HCT116 (cell line): ENCODE results near the gene RHBDD3. TPM values are rescaled to one million over a fixed set of nuclear protein-coding genes. Genes with fewer than 3 reads are reported as not detected.
A peak's percentile ranks its signal among the peaks of the same experiment; 100 is the strongest.

Experiments used
- ATAC-seq: fragments of 200-7000 bp; cut with Tn5 transposase; 2 replicates; pipeline ENCODE4 v1.9.1; 2020; ENCODE audit warnings: mild to moderate bottlenecking, moderate library complexity
- BruUV-seq: library from RNA; stranded (reverse); fragments of 400-500 nt; replicated peaks from 2 replicates; lab custom pipeline; 2021; lab: Mats Ljungman, UMichigan
- CTCF ChIA-PET: fragments of 300-600 bp; sonication (Branson Sonifier 250); formaldehyde crosslinking; loops from one replicate; lab custom pipeline; 2021; ENCODE audit warnings: antibody characterized with exemption; lab: Charles Lee
- POLR2A ChIA-PET: fragments of 300-600, 350-600 bp; sonication (Branson Sonifier 250); formaldehyde crosslinking; loops from one replicate; lab custom pipeline; 2021; ENCODE audit warnings: antibody characterized with exemption; lab: Charles Lee
- RAD21 ChIA-PET, 2 experiments: fragments of 300-600 bp; sonication (Branson Sonifier 250); formaldehyde crosslinking; loops; one replicate each; lab custom pipeline; 2023; ENCODE audit warnings: low total read pairs in 2 of 2; ENCODE audit not compliant: uncharacterized antibody in 2 of 2, unreplicated experiment in 2 of 2, low non-redundant PET in 1 of 2; lab: Charles Lee
- DNase-seq: peaks from one replicate; pipeline ENCODE4 v3.0.0-alpha.2; 2010; ENCODE audit warnings: low read depth, low spot score
- H2AFZ ChIP-seq: fragments of 200-600 bp; shearing (Covaris generic), sonication (generic); 2 replicates; pipeline ENCODE4 v1.6.1; 2017; ENCODE audit warnings: low read depth, mixed run types, mixed read lengths, antibody characterized with exemption, low read length; ENCODE audit not compliant: poor library complexity, severe bottlenecking
- H3K27ac ChIP-seq: 2 replicates; pipeline ENCODE4 v1.5.1; 2012; ENCODE audit warnings: low read depth, low read length
- H3K27me3 ChIP-seq: fragments of 200-600 bp; sonication (generic); 2 replicates; pipeline ENCODE4 v1.6.1; 2016; ENCODE audit warnings: mixed run types, low read length, mixed read lengths; ENCODE audit not compliant: insufficient read depth
- H3K36me3 ChIP-seq, 2 experiments: fragments of 200-500 bp in 1 of 2; fragments of 200-600 bp in 1 of 2; sonication (Bioruptor generic) in 1 of 2; sonication (generic) in 1 of 2; 2 replicates each; pipeline versions ENCODE4 v1.5.1 to v1.6.1; 2014 to 2016; ENCODE audit warnings: low read length in 2 of 2, inconsistent platforms in 1 of 2, mixed read lengths in 1 of 2, mixed run types in 1 of 2; ENCODE audit not compliant: insufficient read depth in 2 of 2, control insufficient read depth in 1 of 2
- H3K4me1 ChIP-seq, 2 experiments: fragments of 200-600 bp in 1 of 2; sonication (generic) in 1 of 2; 2 replicates each; pipeline versions ENCODE4 v1.5.1 to v1.6.1; 2012 to 2017; ENCODE audit warnings: low read length in 2 of 2, inconsistent platforms in 1 of 2, mild to moderate bottlenecking in 1 of 2, mixed read lengths in 1 of 2, mixed run types in 1 of 2, moderate library complexity in 1 of 2; ENCODE audit not compliant: insufficient read depth in 2 of 2, control insufficient read depth in 1 of 2
- H3K4me2 ChIP-seq: fragments of 200-600 bp; sonication (generic); 2 replicates; pipeline ENCODE4 v1.6.1; 2017; ENCODE audit warnings: mixed run types, low read length, mixed read lengths
- H3K4me3 ChIP-seq, 2 experiments: fragments of 200-600 bp in 1 of 2; sonication (generic) in 1 of 2; replicated peaks in 1 of 2; 2 replicates each; pipeline ENCODE4 v1.5.1; 2011 to 2016; ENCODE audit warnings: low read length in 2 of 2, control low read depth in 1 of 2, low read depth in 1 of 2, mild to moderate bottlenecking in 1 of 2, mixed read lengths in 1 of 2, mixed run types in 1 of 2
- H3K79me2 ChIP-seq: fragments of 200-600 bp; sonication (generic); 2 replicates; pipeline ENCODE4 v1.6.1; 2017; ENCODE audit warnings: mild to moderate bottlenecking, mixed run types, low read length, moderate library complexity, mixed read lengths; ENCODE audit not compliant: insufficient read depth
- H3K9ac ChIP-seq: fragments of 200-600 bp; sonication (generic); 2 replicates; pipeline ENCODE4 v1.6.1; 2016; ENCODE audit warnings: low read length, mixed read lengths
- H3K9me2 ChIP-seq: fragments of 200-600 bp; sonication (generic), shearing (Covaris generic); 2 replicates; pipeline ENCODE4 v1.6.1; 2017; ENCODE audit warnings: mixed run types, mild to moderate bottlenecking, moderate library complexity; ENCODE audit not compliant: insufficient read depth
- H3K9me3 ChIP-seq, 2 experiments: fragments of 200-500 bp in 1 of 2; fragments of 200-600 bp in 1 of 2; sonication (Bioruptor generic) in 1 of 2; sonication (generic) in 1 of 2; 2 replicates each; pipeline ENCODE4 v1.6.1; 2014 to 2017; ENCODE audit warnings: low read length in 2 of 2, mixed read lengths in 2 of 2, inconsistent platforms in 1 of 2, low read depth in 1 of 2, mild to moderate bottlenecking in 1 of 2, mixed run types in 1 of 2, moderate library complexity in 1 of 2; ENCODE audit not compliant: control insufficient read depth in 1 of 2, insufficient read depth in 1 of 2
- H4K20me1 ChIP-seq: fragments of 200-600 bp; sonication (generic), shearing (Covaris generic); 2 replicates; pipeline ENCODE4 v1.6.1; 2017; ENCODE audit warnings: mixed run types, mild to moderate bottlenecking, moderate library complexity; ENCODE audit not compliant: insufficient read depth
- ELF1 ChIP-seq: IDR thresholded peaks from 2 replicates; pipeline ENCODE4 v1.6.1; 2012; ENCODE audit warnings: low read depth, borderline replicate concordance
- EZH2 ChIP-seq: fragments of 200-600 bp; sonication (generic); IDR thresholded peaks from 2 replicates; pipeline ENCODE4 v1.6.1; 2017; ENCODE audit warnings: antibody characterized with exemption, mixed run types
- FOSL1 ChIP-seq: IDR thresholded peaks from 2 replicates; pipeline ENCODE4 v1.6.1; 2012; ENCODE audit warnings: low read depth
- JUND ChIP-seq: IDR thresholded peaks from 2 replicates; pipeline ENCODE4 v1.6.1; 2012
- SIN3A ChIP-seq: IDR thresholded peaks from 2 replicates; pipeline ENCODE4 v1.6.1; 2012; ENCODE audit warnings: low read depth
- intact Hi-C: fragments of 100-400 bp; cut with micrococcal nuclease; formaldehyde crosslinking; loops from 2 replicates; pipeline ENCODE4 v1.10.0; 2022
- total RNA-seq: library from RNA; stranded (reverse); gene quantifications from one replicate; pipeline ENCODE4 v1.2.1, GENCODE V29; 2021; ENCODE audit not compliant: unreplicated experiment
- TF ChIP-seq, protein P1 (sequence below): IDR thresholded peaks from 2 replicates; pipeline ENCODE4 v1.6.1; 2011; ENCODE audit warnings: mild to moderate bottlenecking, low read length, moderate library complexity; ENCODE audit not compliant: insufficient replicate concordance; ENCODE audit errors: extremely low read depth
- TF ChIP-seq, protein P2 (sequence below), 3 experiments: fragments of 200-600 bp in 1 of 3; sonication (generic) in 1 of 3; IDR thresholded peaks in 2 of 3; conservative IDR thresholded peaks in 1 of 3; 2 replicates each; pipeline ENCODE4 v1.5.1; 2012 to 2017; ENCODE audit warnings: low read depth in 2 of 3, low read length in 2 of 3, antibody characterized with exemption in 1 of 3, borderline replicate concordance in 1 of 3, control low read depth in 1 of 3, mild to moderate bottlenecking in 1 of 3, mixed read lengths in 1 of 3, mixed run types in 1 of 3, moderate library complexity in 1 of 3; ENCODE audit not compliant: insufficient read depth in 1 of 3

RHBDD3 gene
- total RNA-seq, 1 experiment from 2014 or later, result 30.2 TPM

DNA sequence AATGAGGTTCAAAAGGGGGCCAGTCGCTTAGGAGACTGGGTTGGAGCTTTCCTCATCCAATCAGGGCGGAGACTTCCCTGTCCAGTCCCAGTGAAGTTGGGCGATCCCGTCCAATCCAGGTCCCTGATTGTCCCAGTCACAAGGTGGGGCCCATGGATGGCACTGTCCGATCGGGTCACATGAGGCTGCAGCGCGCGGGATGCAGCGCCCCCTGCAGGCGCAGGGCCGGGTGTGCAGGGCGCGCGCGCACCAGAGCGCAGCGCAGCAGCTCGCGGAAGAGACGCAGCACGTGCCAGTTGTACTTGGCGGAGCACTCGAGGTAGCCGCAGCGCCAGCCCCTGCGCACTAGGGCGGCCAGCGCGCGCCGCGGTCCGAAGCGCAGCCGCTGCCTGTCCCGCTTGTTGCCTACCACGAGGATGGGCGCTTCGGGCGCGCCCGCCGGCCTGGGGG, 45.4 kb upstream of the RHBDD3 start:
- H4K20me1 ChIP-seq, result no peaks in the 10 kb centered on the region
- no peaks in the 10 kb centered on the region; the same call in 1 of the 2 replicates for H3K79me2 ChIP-seq
- H3K9me3 ChIP-seq, result no peaks in the 10 kb centered on the region
- H3K4me3 ChIP-seq, result no peak overlapping the region
- TF ChIP-seq EZH2 (no peak), FOSL1 (no peak), JUND (no peak), SIN3A (no peak), ELF1 (no peak)
- TF ChIP-seq, protein P1, sequence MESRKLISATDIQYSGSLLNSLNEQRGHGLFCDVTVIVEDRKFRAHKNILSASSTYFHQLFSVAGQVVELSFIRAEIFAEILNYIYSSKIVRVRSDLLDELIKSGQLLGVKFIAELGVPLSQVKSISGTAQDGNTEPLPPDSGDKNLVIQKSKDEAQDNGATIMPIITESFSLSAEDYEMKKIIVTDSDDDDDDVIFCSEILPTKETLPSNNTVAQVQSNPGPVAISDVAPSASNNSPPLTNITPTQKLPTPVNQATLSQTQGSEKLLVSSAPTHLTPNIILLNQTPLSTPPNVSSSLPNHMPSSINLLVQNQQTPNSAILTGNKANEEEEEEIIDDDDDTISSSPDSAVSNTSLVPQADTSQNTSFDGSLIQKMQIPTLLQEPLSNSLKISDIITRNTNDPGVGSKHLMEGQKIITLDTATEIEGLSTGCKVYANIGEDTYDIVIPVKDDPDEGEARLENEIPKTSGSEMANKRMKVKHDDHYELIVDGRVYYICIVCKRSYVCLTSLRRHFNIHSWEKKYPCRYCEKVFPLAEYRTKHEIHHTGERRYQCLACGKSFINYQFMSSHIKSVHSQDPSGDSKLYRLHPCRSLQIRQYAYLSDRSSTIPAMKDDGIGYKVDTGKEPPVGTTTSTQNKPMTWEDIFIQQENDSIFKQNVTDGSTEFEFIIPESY, result no peak
- TF ChIP-seq, protein P2, sequence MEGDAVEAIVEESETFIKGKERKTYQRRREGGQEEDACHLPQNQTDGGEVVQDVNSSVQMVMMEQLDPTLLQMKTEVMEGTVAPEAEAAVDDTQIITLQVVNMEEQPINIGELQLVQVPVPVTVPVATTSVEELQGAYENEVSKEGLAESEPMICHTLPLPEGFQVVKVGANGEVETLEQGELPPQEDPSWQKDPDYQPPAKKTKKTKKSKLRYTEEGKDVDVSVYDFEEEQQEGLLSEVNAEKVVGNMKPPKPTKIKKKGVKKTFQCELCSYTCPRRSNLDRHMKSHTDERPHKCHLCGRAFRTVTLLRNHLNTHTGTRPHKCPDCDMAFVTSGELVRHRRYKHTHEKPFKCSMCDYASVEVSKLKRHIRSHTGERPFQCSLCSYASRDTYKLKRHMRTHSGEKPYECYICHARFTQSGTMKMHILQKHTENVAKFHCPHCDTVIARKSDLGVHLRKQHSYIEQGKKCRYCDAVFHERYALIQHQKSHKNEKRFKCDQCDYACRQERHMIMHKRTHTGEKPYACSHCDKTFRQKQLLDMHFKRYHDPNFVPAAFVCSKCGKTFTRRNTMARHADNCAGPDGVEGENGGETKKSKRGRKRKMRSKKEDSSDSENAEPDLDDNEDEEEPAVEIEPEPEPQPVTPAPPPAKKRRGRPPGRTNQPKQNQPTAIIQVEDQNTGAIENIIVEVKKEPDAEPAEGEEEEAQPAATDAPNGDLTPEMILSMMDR (IDR thresholded peaks at IDR 0.05 in 2 of 3, conservative IDR thresholded peaks at IDR 0.05 in 1 of 3; ENCODE audit: borderline replicate concordance in 1 of 3, insufficient read depth in 1 of 3, low read depth in 2 of 3, low read length in 2 of 3), result peak in 2 of 3 experiments; percentile 74 to 89; a peak in 4 of 6 replicates
- no peak overlapping the region for H3K4me2 ChIP-seq
- no peak overlapping the region for H3K9ac ChIP-seq
- ChIA-PET POLR2A (no interaction called here), RAD21 (no interaction called here), CTCF (interaction anchor here (1.1 kb wide), 1 partner anchor 12 kb away, joined by 7 read pairs; no protein-coding TSS in a partner anchor)
- no peaks in the 10 kb centered on the region for H3K9me2 ChIP-seq
- DNase-seq (peak; percentile 34), ATAC-seq (peak; percentile 42)
- no peak overlapping the region for H2AFZ ChIP-seq
- intact Hi-C loops, result no loop called here
- no TSS peak for BruUV-seq
- no peaks in the 10 kb centered on the region for H3K36me3 ChIP-seq
- H3K27me3 ChIP-seq, result no peaks in the 10 kb centered on the region
- peaks cover 22 to 37% of the 10 kb centered on the region in 2 experiments for H3K4me1 ChIP-seq
- H3K27ac ChIP-seq, result no peak overlapping the region
